ENCODE data around the gene RNF111. TPM values are rescaled to one million over a fixed set of nuclear protein-coding genes. Genes with fewer than 3 reads are reported as not detected.
"Not testable (repeated sequence)": the region's sequence is repeated elsewhere in the genome, so short reads cannot be mapped to it uniquely, and the experiment has no call there.

Gene RNF111
- total RNA-seq, 2 donors from 2014 or later, result 24.9 to 30.4 TPM

GRCh38 chr15:59116141-59116540 is 128.7 kb downstream of the RNF111 start:
- intact Hi-C loops (cut with DNase I), result no loop called here
- no peak for DNase-seq (ENCODE audit: low spot score)

- DNase-seq (ENCODE audit: low spot score), result no peak
- intact Hi-C loops (cut with DNase I), result no loop called here
Measured at GRCh38 chr15:59116771-59117170, 129.3 kb downstream of the RNF111 start.

- intact Hi-C loops (cut with DNase I), result no loop called here
- no peak for DNase-seq (ENCODE audit: low spot score)
Measured at GRCh38 chr15:59119625-59120024, 132.2 kb downstream of the RNF111 start.

GRCh38 chr15:59120937-59121336 is 133.5 kb downstream of the RNF111 start:
- DNase-seq (ENCODE audit: low spot score), result no peak
- intact Hi-C loops (cut with DNase I), result no loop called here

GRCh38 chr15:59124261-59124660 is 136.8 kb downstream of the RNF111 start:
- DNase-seq (ENCODE audit: low spot score), result no peak
- intact Hi-C loops (cut with DNase I), result no loop called here

GRCh38 chr15:59125683-59126082 is 138.2 kb downstream of the RNF111 start:
- intact Hi-C loops (cut with DNase I); DNase-seq (ENCODE audit: low spot score): not testable (repeated sequence)

GRCh38 chr15:59127255-59127654 is 139.8 kb downstream of the RNF111 start:
- intact Hi-C loops (cut with DNase I); DNase-seq (ENCODE audit: low spot score): not testable (repeated sequence)

- no peak for DNase-seq (ENCODE audit: low spot score)
- intact Hi-C loops (cut with DNase I), result no loop called here
Measured at GRCh38 chr15:59131456-59131855, 144.0 kb downstream of the RNF111 start.

GRCh38 chr15:59131969-59132562 is 144.6 kb downstream of the RNF111 start:
- intact Hi-C loops (cut with DNase I), result no loop called here
- no peak for DNase-seq (ENCODE audit: low spot score)

GRCh38 chr15:59133929-59134427 is 146.5 kb downstream of the RNF111 start:
- intact Hi-C loops (cut with DNase I), result no loop called here
- DNase-seq (ENCODE audit: low spot score), result no peak

GRCh38 chr15:59137566-59137965 is 150.1 kb downstream of the RNF111 start:
- no peak for DNase-seq (ENCODE audit: low spot score)
- intact Hi-C loops (cut with DNase I), result no loop called here

- intact Hi-C loops (cut with DNase I), result no loop called here
- DNase-seq (ENCODE audit: low spot score), result no peak
Measured at GRCh38 chr15:59138243-59138642, 150.8 kb downstream of the RNF111 start.

- intact Hi-C loops (cut with DNase I), result no loop called here
Measured at GRCh38 chr15:59140422-59141226, 153.2 kb downstream of the RNF111 start.

GRCh38 chr15:59143281-59143680 is 155.8 kb downstream of the RNF111 start:
- intact Hi-C loops (cut with DNase I), result no loop called here
- DNase-seq (ENCODE audit: low spot score), result no peak

More at GRCh38 chr15:59140422-59141226, 153.2 kb downstream of the RNF111 start:
- DNase-seq (ENCODE audit: low spot score), result no peak

- DNase-seq (ENCODE audit: low spot score); intact Hi-C loops (cut with DNase I): not testable (repeated sequence)
Measured at GRCh38 chr15:59144594-59144993, 157.1 kb downstream of the RNF111 start.

Other genes with a start within 250 kb of the RNF111 start
- gene ADAM10, start 238.0 kb upstream of the RNF111 start, total RNA-seq, result 10 to 100 TPM; 80.3 to 86.8 TPM
- gene MINDY2, start 216.4 kb upstream of the RNF111 start, total RNA-seq, result 10 to 100 TPM; 23.3 to 41.3 TPM
- 10 to 100 TPM; 71.1 to 71.6 TPM for gene SLTM, start 54.0 kb upstream of the RNF111 start, total RNA-seq
- under 1 TPM; 0.24 to 0.69 TPM for gene CCNB2, start 117.5 kb downstream of the RNF111 start, total RNA-seq
- not detected for gene LDHAL6B, start 219.2 kb downstream of the RNF111 start, total RNA-seq

Data from posterior vena cava (tissue), 2 donors.